ENCODE measurements around the gene UNC50. TPM values are rescaled to one million over a fixed set of nuclear protein-coding genes. Genes with fewer than 3 reads are reported as not detected.

Gene UNC50
- total RNA-seq, 6 experiments from 2014 or later, result 19.6 to 30.5 (median 22.7) TPM

DNA sequence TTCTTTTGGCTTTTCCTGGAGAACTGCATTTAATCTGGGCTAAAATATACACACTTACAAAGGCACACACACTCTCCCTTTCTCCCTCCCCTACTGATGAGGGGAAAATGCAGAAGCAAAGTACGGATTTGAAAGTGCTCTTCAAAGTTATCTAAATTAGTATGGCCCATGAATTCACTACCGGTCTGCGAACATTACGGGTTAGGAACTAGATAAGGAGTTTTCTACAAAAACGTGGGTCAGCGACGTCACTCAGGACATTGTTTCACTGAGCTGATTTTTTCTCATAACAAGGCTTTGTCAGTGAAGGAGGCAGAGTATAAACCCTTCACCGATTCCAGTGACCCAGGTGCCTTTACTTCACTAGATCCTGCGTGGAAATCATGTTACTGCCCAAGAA is 47.4 kb upstream of the UNC50 start:
- H3K27me3 ChIP-seq, result no peaks in the 10 kb centered on the region
- H3K4me1 ChIP-seq, result no peaks in the 10 kb centered on the region
- H3K36me3 ChIP-seq, result peaks cover 0 to 16% (median 3%) of the 10 kb centered on the region in 4 donors
- no peak overlapping the region for H3K27ac ChIP-seq
- TF ChIP-seq POLR2A (IDR thresholded peaks at IDR 0.05), result no peak
- TF ChIP-seq, protein P1, sequence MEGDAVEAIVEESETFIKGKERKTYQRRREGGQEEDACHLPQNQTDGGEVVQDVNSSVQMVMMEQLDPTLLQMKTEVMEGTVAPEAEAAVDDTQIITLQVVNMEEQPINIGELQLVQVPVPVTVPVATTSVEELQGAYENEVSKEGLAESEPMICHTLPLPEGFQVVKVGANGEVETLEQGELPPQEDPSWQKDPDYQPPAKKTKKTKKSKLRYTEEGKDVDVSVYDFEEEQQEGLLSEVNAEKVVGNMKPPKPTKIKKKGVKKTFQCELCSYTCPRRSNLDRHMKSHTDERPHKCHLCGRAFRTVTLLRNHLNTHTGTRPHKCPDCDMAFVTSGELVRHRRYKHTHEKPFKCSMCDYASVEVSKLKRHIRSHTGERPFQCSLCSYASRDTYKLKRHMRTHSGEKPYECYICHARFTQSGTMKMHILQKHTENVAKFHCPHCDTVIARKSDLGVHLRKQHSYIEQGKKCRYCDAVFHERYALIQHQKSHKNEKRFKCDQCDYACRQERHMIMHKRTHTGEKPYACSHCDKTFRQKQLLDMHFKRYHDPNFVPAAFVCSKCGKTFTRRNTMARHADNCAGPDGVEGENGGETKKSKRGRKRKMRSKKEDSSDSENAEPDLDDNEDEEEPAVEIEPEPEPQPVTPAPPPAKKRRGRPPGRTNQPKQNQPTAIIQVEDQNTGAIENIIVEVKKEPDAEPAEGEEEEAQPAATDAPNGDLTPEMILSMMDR (IDR thresholded peaks at IDR 0.05), result no peak
- DNase-seq (no peak), ATAC-seq (no peak)
- no peaks in the 10 kb centered on the region for H3K9me3 ChIP-seq
- intact Hi-C loops (cut with DNase I), result no loop called here
- no peak overlapping the region for H3K4me3 ChIP-seq
- 86% methylated on average over 8 of the region's 9 CpGs for WGBS (ENCODE audit: insufficient coverage, low coverage, low lambda C conversion rate, missing lambda C conversion rate)

GRCh38 chr2:98561902-98562695 is 46.3 kb upstream of the UNC50 start:
- H3K4me3 ChIP-seq, result no peak overlapping the region
- ATAC-seq, result no peak
- no peaks in the 10 kb centered on the region for H3K9me3 ChIP-seq
- TF ChIP-seq, protein P1 (IDR thresholded peaks at IDR 0.05), result no peak
- TF ChIP-seq POLR2A (IDR thresholded peaks at IDR 0.05), result no peak
- H3K36me3 ChIP-seq, result peaks cover 0 to 17% (median 3%) of the 10 kb centered on the region in 4 donors
- H3K27ac ChIP-seq, result no peak overlapping the region
- intact Hi-C loops (cut with DNase I), result no loop called here
- H3K27me3 ChIP-seq, result no peaks in the 10 kb centered on the region
- 88% methylated on average over 6 of the region's 13 CpGs for WGBS (ENCODE audit: insufficient coverage, low coverage, low lambda C conversion rate, missing lambda C conversion rate)
- no peak for DNase-seq
- H3K4me1 ChIP-seq, result no peaks in the 10 kb centered on the region

- DNase-seq (no peak), ATAC-seq (no peak)
- Histone ChIP-seq H3K27me3 (no peaks in the 10 kb centered on the region), H3K27ac (no peak overlapping the region), H3K36me3 (peaks cover 0 to 19% (median 3%) of the 10 kb centered on the region in 4 donors), H3K9me3 (no peaks in the 10 kb centered on the region), H3K4me1 (no peaks in the 10 kb centered on the region), H3K4me3 (no peak overlapping the region)
- TF ChIP-seq POLR2A (IDR thresholded peaks at IDR 0.05), result no peak
- TF ChIP-seq, protein P1 (IDR thresholded peaks at IDR 0.05), result no peak
- intact Hi-C loops (cut with DNase I), result no loop called here
- WGBS (ENCODE audit: insufficient coverage, low coverage, low lambda C conversion rate, missing lambda C conversion rate), result 91% methylated on average over 7 of the region's 13 CpGs
Observed at GRCh38 chr2:98563394-98563793, 45.0 kb upstream of the UNC50 start.

DNA sequence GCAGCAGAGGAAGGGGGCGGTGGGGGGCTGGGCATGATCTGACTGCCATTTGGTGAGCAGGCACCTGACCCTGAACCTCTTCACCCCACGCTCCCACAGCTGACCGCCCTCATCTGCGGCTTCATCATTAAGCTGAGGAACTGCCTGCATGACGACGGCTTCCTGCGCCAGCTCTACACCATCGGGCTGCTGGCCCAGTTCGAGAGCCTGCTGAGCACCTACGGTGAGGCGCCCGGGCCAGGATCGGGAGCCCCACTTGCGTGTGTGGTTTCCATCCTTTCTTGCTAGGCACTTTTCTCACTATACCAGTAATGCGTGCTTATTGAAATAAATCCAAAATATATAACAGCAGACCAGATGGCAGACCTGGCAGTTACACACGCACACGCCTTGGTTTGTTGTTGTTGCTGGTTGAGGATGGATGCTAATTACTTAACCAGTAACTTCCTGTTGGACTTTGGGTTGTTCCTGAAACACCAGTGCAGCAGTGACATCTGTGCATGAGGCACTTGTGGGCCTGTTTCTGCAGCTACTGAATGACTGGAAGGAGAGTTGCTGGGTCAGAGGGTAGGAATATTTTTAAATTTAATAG is 43.8 kb upstream of the UNC50 start:
- no peak for TF ChIP-seq POLR2A (IDR thresholded peaks at IDR 0.05)
- TF ChIP-seq, protein P1 (IDR thresholded peaks at IDR 0.05), result no peak
- intact Hi-C loops (cut with DNase I), result no loop called here
- H3K9me3 ChIP-seq, result no peaks in the 10 kb centered on the region
- 76% methylated on average over 5 of the region's 17 CpGs for WGBS (ENCODE audit: insufficient coverage, low coverage, low lambda C conversion rate, missing lambda C conversion rate)
- no peak for DNase-seq
- H3K36me3 ChIP-seq, result peaks cover 0 to 20% (median 3%) of the 10 kb centered on the region in 4 donors
- H3K27me3 ChIP-seq, result no peaks in the 10 kb centered on the region
- H3K27ac ChIP-seq, result no peak overlapping the region
- H3K4me1 ChIP-seq, result no peaks in the 10 kb centered on the region
- no peak overlapping the region for H3K4me3 ChIP-seq
- ATAC-seq, result no peak
